ENCODE measurements around the gene TTC34. TPM values are rescaled to one million over a fixed set of nuclear protein-coding genes. Genes with fewer than 3 reads are reported as not detected.
"Not testable (repeated sequence)": the region's sequence is repeated elsewhere in the genome, so short reads cannot be mapped to it uniquely, and the experiment has no call there.

TTC34 gene
- total RNA-seq, 1 experiment from 2014 or later: 0.92 TPM

- Histone ChIP-seq H3K23me2 (ENCODE audit: insufficient read length, low read depth, low read length, poor library complexity, severe bottlenecking) (no peaks in the 10 kb centered on the region), H3K27ac (ENCODE audit: insufficient read length, low read depth, low read length) (no peak overlapping the region), H4K8ac (replicated peaks; ENCODE audit: insufficient read length, low read depth, low read length) (no peak overlapping the region), H2BK5ac (ENCODE audit: insufficient read length, low read length) (no peak overlapping the region), H3K79me2 (ENCODE audit: insufficient read depth, low read length) (no peaks in the 10 kb centered on the region), H3K4me2 (ENCODE audit: insufficient read depth, insufficient read length, low read length) (no peak overlapping the region), H3K4ac (ENCODE audit: low read depth, low read length) (no peak overlapping the region), H3K9ac (ENCODE audit: extremely low read depth, insufficient read length, low read length) (no peak overlapping the region), H3K18ac (ENCODE audit: insufficient read length, low read depth, low read length) (no peak overlapping the region), H3T11ph (ENCODE audit: low read length) (no peak overlapping the region), H2AK5ac (ENCODE audit: insufficient read length, low read length) (no peak overlapping the region), H3K23ac (ENCODE audit: insufficient read length, low read depth, low read length) (no peak overlapping the region), H2BK120ac (ENCODE audit: low read depth, low read length, poor library complexity, severe bottlenecking) (no peak overlapping the region), H4K91ac (ENCODE audit: insufficient read length, low read depth, low read length) (no peak overlapping the region), H3K9me3 (ENCODE audit: control insufficient read depth, low read depth, low read length) (peaks cover 53% of the 10 kb centered on the region), H2BK15ac (ENCODE audit: low read depth, low read length) (no peak overlapping the region), H3K56ac (ENCODE audit: insufficient read length, low read depth, low read length) (no peak overlapping the region), H3K27me3 (ENCODE audit: insufficient read depth, low read length) (no peaks in the 10 kb centered on the region), H2BK12ac (ENCODE audit: insufficient read length, low read depth, low read length) (no peak overlapping the region), H4K20me1 (ENCODE audit: control insufficient read depth, insufficient read depth, insufficient read length) (no peaks in the 10 kb centered on the region), H3K79me1 (ENCODE audit: insufficient read depth, low read depth, low read length, poor library complexity, severe bottlenecking) (no peaks in the 10 kb centered on the region), H4K5ac (ENCODE audit: insufficient read length, low read depth, low read length) (no peak overlapping the region), H3K4me1 (ENCODE audit: insufficient read depth, low read length) (no peaks in the 10 kb centered on the region), H2BK20ac (ENCODE audit: low read depth, low read length, poor library complexity, severe bottlenecking) (no peak overlapping the region), H2AFZ (ENCODE audit: low read length) (no peak overlapping the region), H3K14ac (ENCODE audit: insufficient read depth, low read length) (no peak overlapping the region)
- Mint-ChIP-seq H3K4me1 (no peaks in the 10 kb centered on the region), H3K9me3 (peaks cover 32 to 61% of the 10 kb centered on the region in 2 experiments), H3K36me3 (ENCODE audit: insufficient read depth in 1 of 3, low read depth in 3 of 3) (peaks cover 0 to 22% (median 0%) of the 10 kb centered on the region in 3 experiments; a peak in 3 of 7 replicates), H3K27ac (no peak overlapping the region), H3K27me3 (ENCODE audit: low read depth) (no peaks in the 10 kb centered on the region; the same call in 1 of the 2 replicates), H3K4me3 (no peak overlapping the region)
- WGBS (ENCODE audit: extremely low coverage, insufficient read length, low lambda C conversion rate): no CpG with 5 or more reads among the region's 12 CpGs
- no peak for TF ChIP-seq CTCF (conservative IDR thresholded peaks at IDR 0.05)
- peak; percentile 10 for DNase-seq
Measured at GRCh38 chr1:2777424-2778219, 23.9 kb downstream of the TTC34 start.

GRCh38 chr1:2775333-2775732, 26.2 kb downstream of the TTC34 start:
- no CpG with 5 or more reads among the region's 4 CpGs for WGBS (ENCODE audit: extremely low coverage, insufficient read length, low lambda C conversion rate)
- not testable (repeated sequence) for H3K9ac ChIP-seq (ENCODE audit: extremely low read depth, insufficient read length, low read length); H2BK120ac ChIP-seq (ENCODE audit: low read depth, low read length, poor library complexity, severe bottlenecking); H3K4me1 ChIP-seq (ENCODE audit: insufficient read depth, low read length); H3K79me2 ChIP-seq (ENCODE audit: insufficient read depth, low read length); H3K4me2 ChIP-seq (ENCODE audit: insufficient read depth, insufficient read length, low read length); H3K4ac ChIP-seq (ENCODE audit: low read depth, low read length); H3K27me3 ChIP-seq (ENCODE audit: insufficient read depth, low read length); H3T11ph ChIP-seq (ENCODE audit: low read length); H4K5ac ChIP-seq (ENCODE audit: insufficient read length, low read depth, low read length); H2BK15ac ChIP-seq (ENCODE audit: low read depth, low read length); H3K18ac ChIP-seq (ENCODE audit: insufficient read length, low read depth, low read length); H3K4me3 Mint-ChIP-seq; H3K27ac Mint-ChIP-seq; H3K14ac ChIP-seq (ENCODE audit: insufficient read depth, low read length); H2AFZ ChIP-seq (ENCODE audit: low read length); H3K23ac ChIP-seq (ENCODE audit: insufficient read length, low read depth, low read length); H2AK5ac ChIP-seq (ENCODE audit: insufficient read length, low read length); H3K27me3 Mint-ChIP-seq (ENCODE audit: low read depth); H3K56ac ChIP-seq (ENCODE audit: insufficient read length, low read depth, low read length); H4K8ac ChIP-seq (replicated peaks; ENCODE audit: insufficient read length, low read depth, low read length); H4K91ac ChIP-seq (ENCODE audit: insufficient read length, low read depth, low read length); H3K4me1 Mint-ChIP-seq; H2BK5ac ChIP-seq (ENCODE audit: insufficient read length, low read length); H4K20me1 ChIP-seq (ENCODE audit: control insufficient read depth, insufficient read depth, insufficient read length); H3K23me2 ChIP-seq (ENCODE audit: insufficient read length, low read depth, low read length, poor library complexity, severe bottlenecking); H3K79me1 ChIP-seq (ENCODE audit: insufficient read depth, low read depth, low read length, poor library complexity, severe bottlenecking); H3K36me3 Mint-ChIP-seq (ENCODE audit: insufficient read depth in 1 of 3, low read depth in 3 of 3); H2BK12ac ChIP-seq (ENCODE audit: insufficient read length, low read depth, low read length); H3K27ac ChIP-seq (ENCODE audit: insufficient read length, low read depth, low read length); H2BK20ac ChIP-seq (ENCODE audit: low read depth, low read length, poor library complexity, severe bottlenecking)
- H3K9me3 Mint-ChIP-seq: peaks cover 13 to 38% of the 10 kb centered on the region in 2 experiments
- H3K9me3 ChIP-seq (ENCODE audit: control insufficient read depth, low read depth, low read length): peaks cover 33% of the 10 kb centered on the region
- peak; percentile 8 for DNase-seq

All from H9 (cell line).